NB4 (cell line): Measurements from ENCODE around the gene GXYLT1.

Experiments used
- CTCF ChIP-seq: IDR thresholded peaks from one replicate; pipeline ENCODE4 v1.5.1; 2012; ENCODE audit warnings: low read depth, low read length
- POLR2A ChIP-seq: IDR thresholded peaks from 2 replicates; pipeline ENCODE4 v1.6.1; 2011; ENCODE audit warnings: mild to moderate bottlenecking; ENCODE audit not compliant: insufficient read length; ENCODE audit errors: extremely low read depth

GRCh38 chr12:42173961-42174521 is 29.4 kb upstream of the GXYLT1 start:
- TF ChIP-seq CTCF (no peak), POLR2A (no peak)
